Stimulated activated CD4-positive, alpha-beta T cell treated with anti-CD3 and anti-CD28 coated beads, TNF-alpha, amount 100 ng/mL, for 4 hours (primary cell): ENCODE data around the gene COLGALT1.
A peak's percentile ranks its signal among the peaks of the same experiment; 100 is the strongest.
"Not testable (repeated sequence)": the region's sequence is repeated elsewhere in the genome, so short reads cannot be mapped to it uniquely, and the experiment has no call there.

Experiments used
- DNase-seq, 3 experiments: peaks; one replicate each; pipeline ENCODE4 v3.0.0-alpha.2; 2020; ENCODE audit warnings: low read depth in 3 of 3

COLGALT1 gene

DNA sequence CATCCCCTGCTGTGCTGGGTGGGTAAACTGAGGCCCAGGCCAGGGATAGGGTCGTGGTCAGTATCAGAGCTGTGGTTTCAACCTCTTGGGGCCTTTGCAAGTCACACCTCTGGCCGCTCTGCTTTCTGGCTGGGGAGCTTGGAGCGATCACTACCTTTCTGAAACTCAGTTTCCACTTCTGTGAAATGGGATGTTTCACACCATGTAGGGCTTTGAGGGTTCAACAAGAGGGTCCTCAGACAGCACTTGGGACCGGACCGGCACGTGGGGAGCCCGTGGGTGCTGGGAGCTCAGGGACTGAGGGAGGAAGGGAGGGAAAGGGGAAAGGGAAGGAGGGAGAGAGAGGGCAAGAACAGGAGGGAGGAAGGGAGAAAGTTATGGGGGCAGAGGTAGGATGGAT is 22.9 kb upstream of the COLGALT1 start:
- no peak for DNase-seq

DNA sequence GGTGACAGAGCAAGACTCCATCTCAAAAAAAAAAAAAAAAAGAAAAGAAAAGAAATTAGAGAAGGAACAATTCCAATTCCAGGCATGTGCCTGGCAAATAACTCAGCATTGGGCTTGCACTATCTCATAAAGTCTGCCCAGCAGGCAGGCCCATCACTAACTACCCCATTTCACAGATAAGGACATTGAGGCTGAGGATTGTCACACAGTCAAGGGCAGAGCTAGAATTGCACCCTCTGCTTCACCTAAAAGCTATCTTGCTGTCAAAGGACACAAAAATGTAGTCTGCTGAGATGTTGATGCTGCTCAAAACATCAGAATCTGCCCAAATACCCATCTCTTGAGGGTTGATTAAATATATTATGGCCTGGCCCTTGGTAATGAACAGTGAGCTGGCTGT is 20.7 kb upstream of the COLGALT1 start:
- no peak for DNase-seq

DNA sequence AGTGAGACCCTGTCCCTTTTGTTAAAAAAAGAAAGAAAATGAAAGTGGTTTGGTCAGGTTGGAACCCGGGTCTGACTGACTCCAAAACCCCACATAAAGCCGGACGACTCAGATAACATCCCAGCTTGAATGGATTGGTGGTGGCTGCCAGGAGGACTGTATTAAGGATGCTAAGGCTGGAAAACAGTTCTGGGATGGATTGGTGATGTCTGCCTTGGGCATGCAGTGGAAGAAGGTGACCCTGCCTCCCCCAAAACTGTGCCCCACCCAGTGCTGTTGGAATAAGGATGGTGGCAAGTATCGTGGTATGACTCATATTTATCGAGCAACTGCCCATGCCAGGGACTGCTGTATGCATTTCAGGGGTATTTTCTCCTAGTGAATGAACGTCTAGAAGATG is 18.5 kb upstream of the COLGALT1 start:
- no peak for DNase-seq

DNA sequence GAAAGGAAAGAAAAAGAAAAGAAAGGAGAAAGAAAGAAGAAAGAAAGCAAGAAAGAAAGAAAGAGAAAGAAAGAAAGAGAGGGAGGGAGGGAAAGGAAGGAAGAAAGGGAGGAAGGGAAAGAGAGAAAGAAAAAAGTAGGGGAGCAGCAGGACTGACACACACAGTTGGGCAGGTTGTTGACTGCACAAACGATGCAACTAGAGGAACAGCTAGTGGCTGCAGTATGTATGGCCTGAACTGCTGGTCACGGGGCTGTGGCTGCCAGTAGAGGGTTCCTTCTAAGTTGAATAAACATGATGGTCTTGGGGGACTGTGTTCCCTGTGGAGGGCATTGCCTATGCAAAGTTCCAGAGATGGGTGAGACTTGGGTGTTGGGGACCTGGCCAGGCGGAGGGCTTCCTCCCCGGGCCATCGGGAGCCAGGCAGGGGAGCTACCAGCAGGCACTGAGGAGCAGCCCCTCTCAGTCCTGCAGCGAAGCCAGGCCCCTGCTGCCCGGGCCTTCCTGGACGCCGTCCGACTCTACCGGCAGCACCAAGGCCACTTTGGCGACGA is 16.7 kb upstream of the COLGALT1 start:
- DNase-seq = no peak

DNA sequence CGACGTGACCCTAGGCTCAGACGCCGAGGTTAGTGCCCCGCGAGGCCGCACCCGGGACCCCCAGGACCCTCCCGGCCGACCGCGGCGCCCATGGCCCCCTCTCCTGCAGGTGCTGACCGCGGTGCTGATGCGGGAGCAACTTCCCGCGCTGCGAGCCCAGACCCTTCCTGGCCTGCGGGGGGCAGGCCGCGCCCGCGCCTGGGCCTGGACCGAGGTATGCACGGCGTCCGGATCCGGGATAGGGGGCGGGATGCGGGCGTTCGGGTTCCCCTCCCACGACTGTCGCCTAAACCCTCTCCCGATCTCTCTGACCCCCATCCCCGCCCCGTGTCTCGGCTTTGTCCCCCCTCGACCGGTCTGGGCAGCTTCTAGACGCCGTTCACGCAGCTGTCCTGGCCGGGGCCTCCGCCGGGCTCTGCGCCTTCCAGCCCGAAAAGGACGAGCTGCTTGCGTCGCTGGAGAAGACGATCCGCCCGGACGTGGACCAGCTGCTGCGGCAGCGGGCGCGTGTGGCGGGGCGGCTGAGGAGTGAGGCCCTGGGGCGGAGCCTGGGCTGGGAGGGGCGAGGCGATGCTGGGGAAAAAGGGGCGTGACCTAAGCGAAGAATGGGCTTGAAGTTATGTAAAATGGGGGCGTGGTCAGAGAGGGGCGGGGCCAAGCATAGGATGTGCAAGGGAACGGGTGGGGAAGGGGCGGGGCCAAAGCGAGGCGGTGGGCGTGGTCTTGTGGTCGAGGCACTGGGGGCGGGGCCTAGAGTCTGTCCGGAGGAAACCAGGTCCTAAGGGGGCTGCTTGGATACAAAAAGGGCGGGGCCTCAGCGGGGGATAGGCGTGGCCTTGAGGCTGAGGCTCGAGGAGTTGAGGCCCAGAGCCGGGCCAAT is 16.0 kb upstream of the COLGALT1 start:
- peak; percentile 84 to 94 (median 88) for DNase-seq

DNA sequence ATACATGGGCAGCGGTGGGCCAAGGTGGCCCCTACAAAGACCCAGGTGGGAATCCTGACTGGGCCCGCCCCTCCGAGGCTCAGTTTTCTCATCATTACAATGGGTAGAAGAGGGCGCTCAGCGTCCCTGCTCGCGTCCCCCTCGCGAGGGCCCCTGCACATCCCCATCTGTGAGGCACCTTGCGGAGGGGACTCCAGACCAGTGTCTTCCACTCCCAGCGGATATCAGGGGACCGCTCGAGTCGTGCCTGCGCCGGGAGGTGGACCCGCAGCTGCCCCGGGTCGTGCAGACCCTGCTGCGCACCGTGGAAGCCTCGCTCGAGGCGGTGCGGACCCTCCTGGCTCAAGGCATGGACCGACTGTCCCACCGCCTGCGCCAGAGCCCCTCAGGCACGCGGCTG is 15.3 kb upstream of the COLGALT1 start:
- DNase-seq = no peak

DNA sequence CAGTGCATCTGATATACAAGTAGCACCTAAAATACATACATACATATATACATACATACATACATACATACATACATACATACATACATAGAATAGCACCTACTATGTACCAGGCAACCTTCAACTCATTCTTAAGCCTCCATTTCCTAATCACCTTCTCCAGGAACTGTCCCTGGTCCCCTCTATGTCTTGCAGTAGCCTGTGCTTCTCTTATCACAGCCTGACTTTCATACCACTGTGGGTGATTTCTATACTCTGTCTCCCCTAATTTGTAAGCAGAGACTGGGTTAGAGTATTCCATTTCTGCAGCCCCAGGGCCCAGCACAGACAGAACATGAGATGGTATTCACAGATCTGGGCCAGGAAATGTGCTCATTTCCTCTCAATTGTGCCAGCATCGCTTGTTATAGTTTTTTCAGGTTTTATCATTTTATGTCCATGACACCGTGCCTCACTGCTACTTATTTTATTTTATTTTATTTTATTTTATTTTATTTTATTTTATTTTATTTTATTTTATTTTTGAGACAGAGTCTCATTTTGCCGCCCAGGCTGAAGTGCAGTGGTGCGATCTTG is 14.2 kb upstream of the COLGALT1 start:
- no peak for DNase-seq

DNA sequence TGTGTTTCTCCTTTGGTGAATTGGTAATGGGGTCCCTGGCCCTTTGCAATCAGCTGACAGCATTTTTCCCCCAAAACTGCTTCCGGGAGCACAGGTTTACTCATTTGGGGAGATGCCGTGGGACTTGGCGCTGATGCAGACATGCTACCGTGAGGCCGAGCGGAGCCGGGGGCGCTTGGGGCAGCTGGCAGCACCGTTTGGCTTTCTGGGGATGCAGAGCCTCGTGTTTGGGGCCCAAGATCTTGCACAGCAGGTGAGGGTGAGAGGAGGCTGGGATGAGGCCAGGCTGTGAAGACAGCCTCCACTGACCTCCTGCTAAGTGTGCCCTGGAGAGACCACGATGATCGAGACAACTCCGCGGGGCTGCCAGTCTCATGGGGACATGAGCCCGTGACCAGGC is 13.4 kb upstream of the COLGALT1 start:
- no peak for DNase-seq

DNA sequence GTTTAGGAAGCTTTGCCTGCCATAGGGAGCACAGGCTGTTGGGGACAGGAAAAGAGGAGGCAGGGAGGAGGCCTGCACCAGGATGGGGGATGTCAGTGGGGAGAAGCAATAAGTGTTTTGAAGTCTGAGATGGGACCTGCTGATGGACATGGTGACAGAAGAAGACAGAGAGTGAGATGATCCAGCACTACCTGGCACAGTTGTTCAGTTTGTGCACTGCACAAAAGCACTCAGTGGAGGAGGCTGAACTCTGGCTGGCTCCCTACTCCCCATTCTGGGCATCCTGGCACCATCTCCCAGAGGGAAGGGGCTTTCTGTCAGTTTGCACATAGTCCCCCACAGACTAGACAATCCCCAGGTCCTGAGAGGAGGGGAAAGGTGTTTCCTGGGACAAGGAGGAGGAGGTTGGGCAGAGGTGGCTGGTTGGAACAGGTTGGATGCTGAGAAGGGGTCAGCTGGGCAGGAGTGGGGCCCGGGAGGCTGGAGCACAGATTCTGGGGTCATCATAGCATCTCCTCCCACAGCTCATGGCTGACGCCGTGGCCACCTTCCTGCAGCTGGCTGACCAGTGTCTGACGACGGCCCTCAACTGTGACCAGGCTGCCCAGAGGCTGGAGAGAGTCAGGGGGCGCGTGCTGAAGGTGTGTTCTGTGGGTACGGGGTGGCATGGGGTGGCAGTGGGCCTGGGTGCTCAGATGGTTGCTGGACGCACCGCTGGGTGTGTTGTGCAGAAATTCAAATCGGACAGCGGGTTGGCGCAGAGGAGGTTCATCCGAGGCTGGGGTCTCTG is 12.5 kb upstream of the COLGALT1 start:
- DNase-seq = no peak

DNA sequence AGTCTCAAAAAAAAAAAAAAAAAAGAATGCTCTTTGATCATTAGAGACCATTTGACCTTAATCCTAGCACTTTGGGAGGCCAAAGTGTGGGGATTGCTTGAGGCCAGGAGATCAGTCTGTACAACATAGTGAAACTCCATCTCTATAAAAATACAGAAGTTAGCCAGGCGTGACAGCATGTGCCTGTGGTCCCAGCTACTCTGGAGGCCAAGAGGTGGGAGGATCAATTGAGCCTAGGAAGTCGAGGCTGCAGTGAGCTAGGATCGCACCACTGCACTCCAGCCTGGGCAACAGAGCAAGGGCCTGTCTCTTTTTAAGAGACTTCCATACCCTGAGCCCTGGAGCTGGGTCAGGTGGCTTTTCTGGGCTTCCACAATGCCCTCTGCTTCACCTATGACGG is 11.5 kb upstream of the COLGALT1 start:
- no peak for DNase-seq

DNA sequence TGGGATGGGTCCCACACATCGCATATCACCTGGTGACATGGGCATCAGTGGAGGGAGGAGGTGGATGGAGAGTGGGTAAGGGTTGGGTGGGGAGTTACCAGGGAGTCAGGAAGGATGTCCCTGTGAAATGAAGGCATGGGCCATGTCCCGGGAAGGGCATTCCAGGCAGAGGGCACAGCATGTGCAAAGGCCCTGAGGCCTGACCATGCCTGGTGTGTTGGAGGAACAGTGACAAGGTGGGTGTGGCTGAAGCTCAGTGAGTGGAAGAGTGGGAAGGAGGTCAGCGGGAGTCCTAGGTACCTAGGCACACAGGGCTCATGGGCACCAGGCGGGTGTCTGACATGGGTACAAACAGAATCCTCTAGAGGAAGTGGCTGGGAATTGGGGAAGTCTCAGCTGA is 11.0 kb upstream of the COLGALT1 start:
- DNase-seq = no peak

DNA sequence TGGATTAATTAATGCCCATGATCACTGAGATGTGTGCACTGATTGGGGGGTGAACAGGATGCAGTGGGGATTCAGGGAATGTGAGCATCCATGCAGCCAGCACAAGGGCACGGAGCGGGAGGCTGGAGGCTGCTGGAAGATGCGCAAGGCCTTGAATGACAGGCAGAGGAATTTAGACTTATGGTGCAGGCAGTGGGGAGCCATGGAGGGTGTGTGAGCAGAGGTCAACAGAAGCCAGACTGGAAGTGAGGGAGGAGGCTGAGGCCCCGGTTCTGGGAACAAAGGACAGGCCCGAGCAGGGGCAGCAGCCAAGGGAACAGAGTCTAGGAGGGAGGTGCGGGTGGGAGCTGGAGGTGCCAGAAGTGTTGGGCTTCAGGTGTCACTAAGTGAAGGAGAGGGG is 7.3 kb upstream of the COLGALT1 start:
- DNase-seq = no peak

DNA sequence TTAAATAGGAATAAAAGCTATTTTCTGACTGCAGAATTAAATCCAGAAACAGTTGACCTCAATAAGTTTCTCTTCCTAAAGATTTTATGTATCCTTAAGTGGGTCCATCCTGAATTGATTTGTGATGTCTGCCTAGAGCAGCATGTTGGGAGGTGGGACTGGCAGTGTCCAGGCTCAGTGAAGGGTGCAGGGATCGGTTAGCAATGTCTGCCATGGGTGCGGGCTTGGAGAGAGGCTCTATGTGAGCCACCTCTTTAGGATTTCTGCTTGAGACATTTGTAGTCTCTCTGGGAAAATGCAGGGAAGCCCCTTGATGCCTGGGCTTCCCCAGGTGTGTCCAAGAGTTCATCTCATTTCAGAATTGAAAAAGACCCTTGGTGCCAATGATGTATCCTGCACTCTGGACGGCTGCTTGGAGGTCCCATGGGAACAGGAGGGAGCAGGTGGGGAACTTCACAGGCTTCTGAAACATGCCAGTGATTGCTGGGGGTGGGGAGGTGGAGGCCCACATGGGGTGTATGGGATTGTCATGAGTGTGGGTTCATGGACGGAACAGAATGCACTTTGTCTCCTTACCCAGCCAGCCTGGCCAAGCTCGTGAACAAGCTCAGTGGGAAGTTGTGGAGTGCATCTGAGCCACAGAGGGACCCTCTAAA is 6.2 kb upstream of the COLGALT1 start:
- no peak for DNase-seq

DNA sequence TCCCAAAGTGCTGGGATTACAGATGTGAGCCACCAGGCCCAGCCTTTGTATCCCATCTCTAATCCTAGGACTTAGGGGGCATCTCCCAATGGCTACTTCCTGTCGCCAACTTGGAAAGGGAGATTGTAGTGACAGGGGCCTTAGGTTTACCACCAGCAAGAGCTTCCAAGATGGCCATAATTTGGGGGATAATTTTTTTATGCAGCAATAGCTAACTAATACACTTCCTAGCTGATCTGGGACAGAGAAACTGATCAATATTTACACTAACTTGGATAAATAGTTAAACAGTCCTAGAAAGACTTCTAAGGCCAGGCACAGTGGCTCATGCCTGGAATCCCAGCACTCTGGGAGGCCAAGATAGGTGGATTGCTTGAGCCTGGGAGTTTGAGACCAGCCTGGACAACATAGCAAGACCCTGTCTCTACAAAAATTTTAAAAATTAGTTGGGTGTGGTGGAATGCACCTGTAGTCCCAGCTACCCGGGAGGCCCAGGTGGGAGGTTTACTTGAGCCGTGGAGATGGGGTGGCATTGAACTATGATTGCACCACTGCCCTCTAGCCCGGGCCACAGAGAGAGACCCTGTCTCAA is 5.3 kb upstream of the COLGALT1 start:
- DNase-seq = no peak

DNA sequence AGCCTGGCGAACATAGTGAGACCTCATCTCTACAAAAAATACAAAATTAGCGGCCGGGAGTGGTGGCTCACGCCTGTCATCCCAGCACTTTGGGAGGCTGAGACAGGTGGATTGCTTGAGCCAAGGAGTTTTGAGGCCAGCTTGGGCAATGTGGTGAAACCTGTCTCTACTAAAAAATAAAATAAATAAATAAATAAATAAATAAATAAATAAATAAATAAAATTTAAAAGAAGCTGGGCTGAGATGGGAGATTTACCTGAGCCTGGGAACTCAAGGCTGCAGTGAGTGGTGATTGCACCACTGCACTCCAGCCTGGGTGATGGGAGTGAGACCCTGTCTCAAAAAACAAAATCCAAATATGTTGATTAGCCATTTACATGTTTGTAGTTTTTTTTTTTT is 2.7 kb upstream of the COLGALT1 start:
- not testable (repeated sequence) for DNase-seq

DNA sequence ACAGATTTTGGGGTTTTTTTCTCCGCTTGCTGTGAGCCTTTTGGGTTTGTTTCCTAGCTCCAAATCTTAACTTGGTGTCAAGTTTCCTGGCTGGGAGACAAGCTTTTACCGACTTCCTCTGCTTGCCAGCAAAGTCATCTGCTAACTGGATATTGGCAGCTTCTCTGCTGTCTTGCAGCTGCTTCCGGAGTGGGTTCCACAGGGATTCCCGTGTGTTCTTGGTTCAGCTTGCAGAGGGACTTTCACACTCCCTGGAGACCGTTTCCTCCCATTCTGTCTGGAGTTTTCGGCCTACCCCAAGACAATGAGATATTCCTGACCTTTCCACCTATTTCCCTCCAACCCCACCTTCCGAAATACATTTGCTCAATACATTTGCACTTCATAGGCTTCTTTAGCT is 2.2 kb upstream of the COLGALT1 start:
- no peak for DNase-seq

DNA sequence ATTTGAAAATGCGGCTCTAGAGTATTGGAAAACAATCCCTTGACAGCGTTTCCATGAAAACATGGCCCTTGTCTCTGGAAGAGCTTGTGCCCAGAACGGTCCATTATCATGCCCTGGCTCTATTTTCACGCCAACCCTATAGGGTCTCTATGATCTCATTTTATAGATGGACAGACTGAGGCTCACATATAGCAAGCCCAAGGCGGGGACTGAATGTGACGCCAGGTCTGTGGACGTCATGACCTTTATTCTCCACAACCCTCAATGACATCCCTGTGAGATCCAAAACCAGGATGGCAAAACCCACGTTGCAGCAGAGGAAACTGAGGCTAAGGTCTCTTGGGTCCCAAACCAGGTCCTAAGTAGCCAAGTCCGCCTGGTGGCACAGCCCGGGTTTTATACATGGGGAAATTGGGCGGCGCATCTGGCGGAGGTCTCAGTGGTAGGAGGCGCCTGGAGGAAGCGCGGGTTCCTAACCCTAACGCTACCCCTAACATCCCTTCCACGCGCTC is 425 bp upstream of the COLGALT1 start:
- DNase-seq = no peak

DNA sequence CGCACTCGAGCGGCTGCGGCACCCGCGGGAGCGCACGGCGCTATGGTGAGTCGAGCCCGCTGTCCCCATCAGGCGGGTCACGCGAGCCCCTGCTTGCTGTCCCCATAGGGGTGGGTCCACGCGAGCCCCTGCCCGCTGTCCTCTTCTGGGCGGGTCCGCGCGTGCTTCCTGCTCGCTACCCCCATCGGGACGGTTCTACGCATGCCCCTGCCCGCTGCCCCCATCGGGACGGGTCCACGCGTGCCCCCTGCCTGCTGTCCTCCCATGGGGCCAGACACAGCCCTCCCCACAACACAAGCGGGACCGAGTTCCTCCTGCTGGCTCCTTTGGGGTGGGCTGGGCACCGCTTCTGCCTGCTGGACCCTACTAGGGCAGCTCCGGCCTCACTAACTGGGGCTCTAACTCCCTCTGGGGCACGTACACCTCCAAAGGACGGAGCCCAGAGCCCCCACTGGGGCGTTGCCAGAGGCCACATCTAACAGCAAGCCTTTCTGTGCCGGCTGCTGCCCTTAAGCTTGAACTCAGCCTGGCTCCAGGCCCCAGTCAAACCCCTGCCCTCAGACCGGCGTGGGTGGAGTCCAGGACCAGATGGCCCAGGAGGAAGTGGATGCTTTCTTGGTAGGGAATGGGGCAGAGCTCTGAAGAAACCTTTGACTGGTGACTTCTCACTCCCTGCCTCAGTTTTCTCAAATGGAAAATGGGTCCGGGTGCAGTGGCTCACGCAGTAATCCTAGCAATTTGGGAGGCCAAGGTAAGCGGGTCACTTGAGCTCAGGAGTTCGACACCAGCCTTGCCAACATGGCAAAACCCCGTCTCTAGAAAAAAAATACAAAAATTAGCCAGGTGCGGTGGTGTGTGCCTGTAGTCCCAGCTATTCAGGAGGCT is 722 bp downstream of the COLGALT1 start:
- peak in 2 of 3 experiments; percentile 8 to 34 for DNase-seq

DNA sequence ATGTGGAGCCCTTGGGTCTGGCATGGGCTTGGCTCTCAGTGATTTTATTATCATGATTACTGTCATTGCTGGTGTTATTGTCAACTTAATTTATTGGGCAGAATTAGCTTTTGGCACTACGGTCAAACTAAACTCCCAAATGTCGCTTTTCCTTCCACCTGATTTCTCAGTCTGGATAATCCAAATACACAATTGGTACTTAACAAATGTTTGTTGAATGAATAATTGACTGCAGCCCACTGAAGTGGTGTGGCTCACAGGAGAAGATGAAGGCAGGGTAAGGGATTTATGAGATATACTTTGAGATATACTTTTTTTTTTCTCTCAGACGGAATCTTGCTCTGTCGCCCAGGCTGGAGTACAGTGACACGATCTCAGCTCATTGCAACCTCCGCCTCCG is 1.5 kb downstream of the COLGALT1 start:
- DNase-seq = no peak

DNA sequence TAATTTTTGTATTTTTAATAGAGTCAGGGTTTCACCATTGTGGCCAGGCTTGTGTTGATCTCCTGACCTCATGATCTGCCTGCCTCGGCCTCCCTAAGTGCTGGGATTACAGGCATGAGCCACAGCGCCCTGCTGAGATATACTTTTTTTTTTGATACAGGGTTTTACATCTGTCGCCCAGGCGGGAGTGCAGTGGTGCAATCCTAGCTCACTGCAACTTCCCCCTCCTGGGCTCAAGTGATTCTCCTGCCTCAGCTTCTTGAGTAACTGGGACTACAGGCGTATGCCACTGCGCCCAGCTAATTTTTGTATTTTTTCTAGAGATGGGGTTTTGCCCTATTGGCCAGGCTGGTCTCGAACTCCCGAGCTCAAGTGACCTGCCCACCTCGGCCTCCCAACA is 2.0 kb downstream of the COLGALT1 start:
- no peak for DNase-seq
